ENCODE measurements around the gene PRRT4. TPM values are rescaled to one million over a fixed set of nuclear protein-coding genes. Genes with fewer than 3 reads are reported as not detected.

The PRRT4 gene
- total and polyA plus RNA-seq, 3 donors from 2014 or later: 0.16 to 1.1 (median 1.1) TPM

DNA sequence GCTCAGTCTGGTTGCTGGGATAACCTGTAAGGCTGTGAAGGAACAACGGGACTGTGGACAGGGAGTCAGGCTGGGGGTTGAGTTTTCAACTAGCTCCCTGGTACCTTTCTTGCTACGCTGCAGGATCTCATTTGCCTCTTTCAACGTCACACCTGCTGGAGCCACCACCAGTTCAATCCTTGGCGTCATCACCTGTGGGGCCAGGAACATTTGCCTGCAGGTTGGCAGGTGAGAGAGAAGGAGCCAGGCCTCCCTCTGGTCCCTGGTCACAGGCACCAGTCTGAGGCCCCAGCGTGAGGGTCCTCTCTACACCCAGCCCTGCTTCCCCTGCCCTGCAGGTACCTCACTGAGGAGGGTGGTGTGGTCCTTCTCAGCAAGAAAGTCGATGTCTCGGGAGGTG lies 38.5 kb upstream of the PRRT4 start:
- no peaks in the 10 kb centered on the region for H3K36me3 ChIP-seq (ENCODE audit: low read depth, missing control alignments)

DNA sequence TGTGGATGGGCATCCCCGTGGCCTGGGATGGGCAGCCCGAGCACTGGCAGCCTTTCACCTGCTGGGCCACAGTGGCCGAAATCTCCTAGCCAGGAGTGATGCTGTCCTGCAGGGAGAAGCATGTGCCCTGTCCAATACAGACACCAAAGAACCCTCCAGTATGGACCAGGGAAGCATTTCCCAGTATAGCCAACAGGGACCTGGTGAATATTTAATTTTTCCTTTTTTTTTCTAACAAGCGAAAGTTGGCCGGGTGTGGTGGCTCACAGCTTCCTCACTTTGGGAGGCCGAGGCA lies 37.3 kb upstream of the PRRT4 start:
- H3K36me3 ChIP-seq (ENCODE audit: low read depth, missing control alignments): no peaks in the 10 kb centered on the region
- WGBS, 2 donors: 67 to 78% methylated on average over 3 to 6 of the region's 6 CpGs
- no peaks in the 10 kb centered on the region for H3K27me3 ChIP-seq
- DNase-seq: no peak
- no peak for TF ChIP-seq POLR2A (IDR thresholded peaks at IDR 0.05)
- TF ChIP-seq, protein P1, sequence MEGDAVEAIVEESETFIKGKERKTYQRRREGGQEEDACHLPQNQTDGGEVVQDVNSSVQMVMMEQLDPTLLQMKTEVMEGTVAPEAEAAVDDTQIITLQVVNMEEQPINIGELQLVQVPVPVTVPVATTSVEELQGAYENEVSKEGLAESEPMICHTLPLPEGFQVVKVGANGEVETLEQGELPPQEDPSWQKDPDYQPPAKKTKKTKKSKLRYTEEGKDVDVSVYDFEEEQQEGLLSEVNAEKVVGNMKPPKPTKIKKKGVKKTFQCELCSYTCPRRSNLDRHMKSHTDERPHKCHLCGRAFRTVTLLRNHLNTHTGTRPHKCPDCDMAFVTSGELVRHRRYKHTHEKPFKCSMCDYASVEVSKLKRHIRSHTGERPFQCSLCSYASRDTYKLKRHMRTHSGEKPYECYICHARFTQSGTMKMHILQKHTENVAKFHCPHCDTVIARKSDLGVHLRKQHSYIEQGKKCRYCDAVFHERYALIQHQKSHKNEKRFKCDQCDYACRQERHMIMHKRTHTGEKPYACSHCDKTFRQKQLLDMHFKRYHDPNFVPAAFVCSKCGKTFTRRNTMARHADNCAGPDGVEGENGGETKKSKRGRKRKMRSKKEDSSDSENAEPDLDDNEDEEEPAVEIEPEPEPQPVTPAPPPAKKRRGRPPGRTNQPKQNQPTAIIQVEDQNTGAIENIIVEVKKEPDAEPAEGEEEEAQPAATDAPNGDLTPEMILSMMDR (IDR thresholded peaks at IDR 0.05): no peak
- H3K9me3 ChIP-seq: no peaks in the 10 kb centered on the region
- H3K27ac ChIP-seq: no peak overlapping the region
- intact Hi-C loops (cut with DNase I; ENCODE audit: low total_unique reads): no loop called here
- no peaks in the 10 kb centered on the region for H3K4me1 ChIP-seq
- H3K4me3 ChIP-seq: no peak overlapping the region

More for the DNA sequence above, 38.5 kb upstream of the PRRT4 start:
- WGBS, 2 donors: 83 to 91% methylated on average over 5 to 7 of the region's 7 CpGs
- Histone ChIP-seq H3K27ac (no peak overlapping the region), H3K4me1 (peaks cover 4% of the 10 kb centered on the region), H3K9me3 (no peaks in the 10 kb centered on the region), H3K4me3 (no peak overlapping the region), H3K27me3 (no peaks in the 10 kb centered on the region)
- DNase-seq: no peak
- no peak for TF ChIP-seq POLR2A (IDR thresholded peaks at IDR 0.05)
- TF ChIP-seq, protein P1 (IDR thresholded peaks at IDR 0.05): no peak
- intact Hi-C loops (cut with DNase I; ENCODE audit: low total_unique reads): no loop called here

DNA sequence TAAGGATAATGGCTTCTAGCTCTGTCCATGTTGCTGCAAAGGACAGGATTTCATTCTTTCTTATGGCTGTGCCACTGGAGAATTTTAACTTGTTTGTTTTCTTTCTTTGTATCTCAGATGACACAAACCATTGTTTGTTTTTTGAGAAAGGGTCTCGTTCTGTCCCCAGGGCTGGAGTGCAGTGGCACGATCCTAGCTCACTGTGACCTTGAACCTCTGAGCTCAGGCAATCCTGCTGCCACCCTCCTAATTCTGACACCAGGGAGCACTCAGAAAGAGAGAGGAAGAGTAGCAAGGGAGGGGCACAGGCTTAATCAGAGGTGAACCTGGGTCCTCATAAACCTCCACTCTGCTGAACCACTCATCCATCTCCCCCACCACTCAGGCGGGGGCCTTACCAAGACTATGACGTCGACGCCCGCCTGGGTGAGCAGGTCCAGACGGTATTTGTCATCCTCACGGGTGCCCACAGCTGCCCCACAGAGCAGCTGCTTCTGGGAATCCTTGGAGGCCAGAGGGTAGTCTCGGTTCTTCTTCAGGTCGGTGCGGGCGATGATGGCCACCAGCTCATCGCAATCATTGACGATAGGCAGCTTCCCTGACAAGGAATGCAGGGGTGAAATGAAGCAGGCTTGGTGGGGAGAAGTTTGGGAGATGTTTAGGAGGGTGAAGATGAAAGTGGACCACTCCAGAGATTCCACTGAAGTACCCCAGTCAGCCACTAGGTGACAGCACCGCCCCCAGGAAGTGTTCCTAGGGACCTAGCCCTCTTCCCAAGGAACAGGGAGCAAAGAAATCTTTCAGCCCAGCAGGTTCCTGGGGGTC lies 36.7 kb upstream of the PRRT4 start:
- TF ChIP-seq POLR2A (IDR thresholded peaks at IDR 0.05): no peak
- TF ChIP-seq, protein P1 (IDR thresholded peaks at IDR 0.05): peak; percentile 67 to 91 (median 68)
- Histone ChIP-seq H3K36me3 (ENCODE audit: low read depth, missing control alignments) (no peaks in the 10 kb centered on the region), H3K4me1 (no peaks in the 10 kb centered on the region), H3K27me3 (no peaks in the 10 kb centered on the region), H3K9me3 (no peaks in the 10 kb centered on the region), H3K27ac (no peak overlapping the region), H3K4me3 (no peak overlapping the region)
- WGBS, 2 donors: 73 to 82% methylated on average over 16 of the region's 16 CpGs
- intact Hi-C loops (cut with DNase I; ENCODE audit: low total_unique reads): no loop called here
- peak; percentile 73 for DNase-seq

- H3K36me3 ChIP-seq (ENCODE audit: low read depth, missing control alignments): no peaks in the 10 kb centered on the region
- no peak for DNase-seq
- H3K9me3 ChIP-seq: no peaks in the 10 kb centered on the region
- intact Hi-C loops (cut with DNase I; ENCODE audit: low total_unique reads): no loop called here
- no peaks in the 10 kb centered on the region for H3K27me3 ChIP-seq
- no peak overlapping the region for H3K4me3 ChIP-seq
- H3K27ac ChIP-seq: no peak overlapping the region
- no peaks in the 10 kb centered on the region for H3K4me1 ChIP-seq
- 97% methylated on average over 10 of the region's 11 CpGs; no CpG with 5 or more reads in 1 of the 2 donors for WGBS, 2 donors
- TF ChIP-seq POLR2A (IDR thresholded peaks at IDR 0.05): no peak
- TF ChIP-seq, protein P1 (IDR thresholded peaks at IDR 0.05): no peak
Observed at GRCh38 chr7:128396357-128396756, 34.9 kb upstream of the PRRT4 start.

- intact Hi-C loops (cut with DNase I; ENCODE audit: low total_unique reads): no loop called here
- 93% methylated on average over 3 of the region's 3 CpGs for WGBS, 2 donors
- no peak for TF ChIP-seq POLR2A (IDR thresholded peaks at IDR 0.05)
- TF ChIP-seq, protein P1 (IDR thresholded peaks at IDR 0.05): no peak
- no peaks in the 10 kb centered on the region for H3K9me3 ChIP-seq
- H3K36me3 ChIP-seq (ENCODE audit: low read depth, missing control alignments): no peaks in the 10 kb centered on the region
- no peak overlapping the region for H3K27ac ChIP-seq
- no peak overlapping the region for H3K4me3 ChIP-seq
- no peaks in the 10 kb centered on the region for H3K27me3 ChIP-seq
- no peaks in the 10 kb centered on the region for H3K4me1 ChIP-seq
- no peak for DNase-seq
Observed at GRCh38 chr7:128395748-128396147, 34.3 kb upstream of the PRRT4 start.

Measured in testis (tissue), 3 donors.